Astrocyte (in vitro differentiated cells and primary cell): ENCODE measurements around the gene COL5A1. TPM values are rescaled to one million over a fixed set of nuclear protein-coding genes. Genes with fewer than 3 reads are reported as not detected.

Source experiments
- DNase-seq: peaks from one replicate; pipeline ENCODE4 v3.0.0-alpha.2; 2010; ENCODE audit warnings: low read depth
- FAIRE-seq: peaks from 2 replicates; lab custom pipeline; 2011; peaks lifted over from hg19 to GRCh38; lab: Jason Lieb, UNC
- H2AFZ ChIP-seq: 2 replicates; pipeline ENCODE4 v1.6.0; 2012; ENCODE audit warnings: low read depth, low read length, inconsistent platforms
- H3K27ac ChIP-seq: 2 replicates; pipeline ENCODE4 v1.5.1; 2011; ENCODE audit warnings: low read depth, low read length, inconsistent platforms
- H3K27me3 ChIP-seq: 2 replicates; pipeline ENCODE4 v1.6.0; 2011; ENCODE audit warnings: low read length, inconsistent platforms; ENCODE audit not compliant: insufficient read depth
- H3K36me3 ChIP-seq: 2 replicates; pipeline ENCODE4 v1.5.1; 2011; ENCODE audit warnings: low read length, inconsistent platforms; ENCODE audit not compliant: insufficient read depth
- H3K4me1 ChIP-seq: 2 replicates; pipeline ENCODE4 v1.5.1; 2011; ENCODE audit warnings: low read length, inconsistent platforms; ENCODE audit not compliant: insufficient read depth
- H3K4me2 ChIP-seq: 2 replicates; pipeline ENCODE4 v1.6.0; 2012; ENCODE audit warnings: low read length, inconsistent platforms
- H3K4me3 ChIP-seq: 2 replicates; pipeline ENCODE4 v1.5.1; 2011; ENCODE audit warnings: low read depth, mild to moderate bottlenecking, low read length, inconsistent platforms; ENCODE audit not compliant: insufficient read depth
- H3K79me2 ChIP-seq: 2 replicates; pipeline ENCODE4 v1.6.0; 2012; ENCODE audit warnings: mild to moderate bottlenecking, low read length, inconsistent platforms; ENCODE audit not compliant: insufficient read depth
- H3K9ac ChIP-seq: 2 replicates; pipeline ENCODE4 v1.6.0; 2012; ENCODE audit warnings: mild to moderate bottlenecking, low read length, inconsistent platforms
- H3K9me3 ChIP-seq: 2 replicates; pipeline ENCODE4 v1.5.1; 2012; ENCODE audit warnings: low read depth, mild to moderate bottlenecking, low read length, inconsistent platforms; ENCODE audit not compliant: insufficient read depth
- H4K20me1 ChIP-seq: 2 replicates; pipeline ENCODE4 v1.6.0; 2012; ENCODE audit warnings: low read length, inconsistent platforms; ENCODE audit not compliant: insufficient read depth
- H3K27ac Mint-ChIP-seq: one replicate; pipeline ENCODE4 v1.8.0; 2021; ENCODE audit warnings: mild to moderate bottlenecking, mixed read lengths; ENCODE audit not compliant: unreplicated experiment
- H3K27me3 Mint-ChIP-seq: one replicate; pipeline ENCODE4 v1.8.0; 2021; ENCODE audit warnings: low read depth, mixed read lengths; ENCODE audit not compliant: unreplicated experiment
- H3K36me3 Mint-ChIP-seq: one replicate; pipeline ENCODE4 v1.8.0; 2021; ENCODE audit warnings: low read depth, mixed read lengths; ENCODE audit not compliant: unreplicated experiment
- H3K4me1 Mint-ChIP-seq: one replicate; pipeline ENCODE4 v1.8.0; 2021; ENCODE audit warnings: low read depth, mixed read lengths; ENCODE audit not compliant: unreplicated experiment
- H3K4me3 Mint-ChIP-seq: one replicate; pipeline ENCODE4 v1.8.0; 2021; ENCODE audit warnings: mild to moderate bottlenecking, moderate library complexity, mixed read lengths; ENCODE audit not compliant: unreplicated experiment
- H3K9me3 Mint-ChIP-seq: one replicate; pipeline ENCODE4 v1.8.0; 2021; ENCODE audit warnings: mild to moderate bottlenecking, mixed read lengths; ENCODE audit not compliant: unreplicated experiment
- CTCF ChIP-seq: IDR thresholded peaks from 2 replicates; pipeline ENCODE4 v1.5.1; 2011; ENCODE audit warnings: low read depth, mild to moderate bottlenecking, inconsistent platforms, low read length, moderate library complexity; ENCODE audit not compliant: insufficient read depth
- EZH2 ChIP-seq: IDR thresholded peaks from 2 replicates; pipeline ENCODE4 v1.6.1; 2012; ENCODE audit warnings: mild to moderate bottlenecking, low read length, inconsistent platforms; ENCODE audit not compliant: insufficient read depth
- total RNA-seq: library from RNA; stranded (reverse); gene quantifications from 2 replicates; pipeline ENCODE4 v1.2.1, GENCODE V29; 2021

The COL5A1 gene
- total RNA-seq, 1 donor from 2014 or later = 1,055 TPM

GRCh38 chr9:134828892-134829291 is 187.3 kb downstream of the COL5A1 start:
- FAIRE-seq (no peak), DNase-seq (no peak)
- H3K36me3 ChIP-seq = peaks cover 64% of the 10 kb centered on the region
- no peaks in the 10 kb centered on the region for H3K27me3 Mint-ChIP-seq
- no peak overlapping the region for H3K4me2 ChIP-seq
- no peak overlapping the region for H3K27ac ChIP-seq
- no peaks in the 10 kb centered on the region for H3K9me3 ChIP-seq
- no peak overlapping the region for H3K4me3 Mint-ChIP-seq
- no peak overlapping the region for H3K9ac ChIP-seq
- no peak overlapping the region for H3K27ac Mint-ChIP-seq
- no peaks in the 10 kb centered on the region for H3K27me3 ChIP-seq
- peaks cover 18% of the 10 kb centered on the region for H3K36me3 Mint-ChIP-seq
- H3K9me3 Mint-ChIP-seq = no peaks in the 10 kb centered on the region
- no peaks in the 10 kb centered on the region for H3K4me1 ChIP-seq
- peaks cover 20% of the 10 kb centered on the region for H3K79me2 ChIP-seq
- peaks cover 6% of the 10 kb centered on the region for H3K4me1 Mint-ChIP-seq
- H3K4me3 ChIP-seq = no peak overlapping the region
- TF ChIP-seq EZH2 (no peak), CTCF (no peak)
- H2AFZ ChIP-seq = no peak overlapping the region
- H4K20me1 ChIP-seq = peaks cover 96% of the 10 kb centered on the region

- FAIRE-seq = no peak
These were observed 187.8 kb downstream of the COL5A1 start for GRCh38 chr9:134829356-134829937.

More at GRCh38 chr9:134829356-134829937, 187.8 kb downstream of the COL5A1 start:
- no peak overlapping the region for H3K9ac ChIP-seq
- no peak overlapping the region for H3K27ac ChIP-seq
- peaks cover 6% of the 10 kb centered on the region for H3K4me1 Mint-ChIP-seq
- no peaks in the 10 kb centered on the region for H3K27me3 Mint-ChIP-seq
- no peak overlapping the region for H2AFZ ChIP-seq
- no peak for DNase-seq
- peaks cover 18% of the 10 kb centered on the region for H3K79me2 ChIP-seq
- no peaks in the 10 kb centered on the region for H3K9me3 Mint-ChIP-seq
- no peaks in the 10 kb centered on the region for H3K9me3 ChIP-seq
- no peak overlapping the region for H3K4me3 Mint-ChIP-seq
- no peak overlapping the region for H3K4me3 ChIP-seq
- peaks cover 65% of the 10 kb centered on the region for H3K36me3 ChIP-seq
- H3K27ac Mint-ChIP-seq = no peak overlapping the region
- TF ChIP-seq CTCF (no peak), EZH2 (no peak)
- no peaks in the 10 kb centered on the region for H3K4me1 ChIP-seq
- H3K36me3 Mint-ChIP-seq = peaks cover 13% of the 10 kb centered on the region
- peaks cover 96% of the 10 kb centered on the region for H4K20me1 ChIP-seq
- no peaks in the 10 kb centered on the region for H3K27me3 ChIP-seq
- no peak overlapping the region for H3K4me2 ChIP-seq
